ENCODE results near the gene EPHB2.

The EPHB2 gene

GRCh38 chr1:22782406-22782805 lies 71.8 kb downstream of the EPHB2 start:
- no peak for DNase-seq

GRCh38 chr1:22784317-22784716 lies 73.7 kb downstream of the EPHB2 start:
- DNase-seq = no peak

DNA sequence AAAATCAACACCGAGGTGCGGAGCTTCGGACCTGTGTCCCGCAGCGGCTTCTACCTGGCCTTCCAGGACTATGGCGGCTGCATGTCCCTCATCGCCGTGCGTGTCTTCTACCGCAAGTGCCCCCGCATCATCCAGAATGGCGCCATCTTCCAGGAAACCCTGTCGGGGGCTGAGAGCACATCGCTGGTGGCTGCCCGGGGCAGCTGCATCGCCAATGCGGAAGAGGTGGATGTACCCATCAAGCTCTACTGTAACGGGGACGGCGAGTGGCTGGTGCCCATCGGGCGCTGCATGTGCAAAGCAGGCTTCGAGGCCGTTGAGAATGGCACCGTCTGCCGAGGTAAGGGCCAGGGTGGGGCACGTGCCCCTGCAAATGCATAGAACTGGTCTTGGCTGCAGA lies 74.1 kb downstream of the EPHB2 start:
- DNase-seq = no peak

- DNase-seq = no peak
Observed at GRCh38 chr1:22786101-22786500, 75.5 kb downstream of the EPHB2 start.

GRCh38 chr1:22786719-22787489 lies 76.3 kb downstream of the EPHB2 start:
- no peak for DNase-seq

DNA sequence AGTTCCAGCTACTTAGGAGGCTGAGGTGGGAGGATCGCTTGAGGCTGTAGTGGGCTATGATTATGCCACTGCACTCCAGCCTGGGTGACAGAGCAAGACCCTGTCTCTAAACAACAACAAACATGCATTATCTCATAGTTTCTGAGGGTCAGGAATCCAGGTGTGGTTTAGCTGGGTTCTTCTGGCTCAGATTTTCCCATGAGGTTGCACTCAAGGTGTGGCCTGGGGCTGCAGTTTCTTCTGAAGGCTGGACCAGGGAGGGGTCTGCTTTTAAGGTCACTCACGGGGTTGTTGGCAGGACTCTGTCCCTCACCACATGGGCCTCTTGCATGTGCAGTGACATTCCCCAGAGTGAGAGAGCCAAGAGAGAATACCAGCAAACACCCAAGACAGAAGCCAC lies 77.0 kb downstream of the EPHB2 start:
- no peak for DNase-seq

DNA sequence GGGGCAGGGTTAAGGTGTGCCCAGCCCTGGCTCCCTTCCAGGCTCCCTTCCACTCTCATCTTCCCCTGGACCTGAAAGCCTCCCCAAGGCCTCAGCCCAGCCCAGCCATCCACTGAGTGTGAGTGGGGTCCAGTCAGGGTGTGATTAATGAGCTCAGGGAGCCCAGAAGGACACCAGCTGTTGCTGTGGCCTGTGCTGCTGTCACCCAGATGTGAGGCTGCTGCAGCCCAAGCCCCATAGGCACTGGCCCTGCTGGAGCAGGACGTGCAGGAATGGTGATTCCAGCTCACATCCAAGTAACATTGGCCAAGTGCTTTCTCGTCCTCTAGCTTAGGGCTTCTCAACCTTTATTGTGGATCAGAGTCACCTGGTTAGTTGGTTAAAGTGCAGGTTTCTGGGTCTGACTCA lies 77.6 kb downstream of the EPHB2 start:
- DNase-seq = no peak

GRCh38 chr1:22789356-22789994 lies 78.8 kb downstream of the EPHB2 start:
- no peak for DNase-seq

- DNase-seq = no peak
Observed at GRCh38 chr1:22790232-22791008, 79.8 kb downstream of the EPHB2 start.

- DNase-seq = no peak
Observed at GRCh38 chr1:22791831-22792347, 81.2 kb downstream of the EPHB2 start.

GRCh38 chr1:22792396-22793160 lies 81.9 kb downstream of the EPHB2 start:
- DNase-seq = no peak

GRCh38 chr1:22793647-22794046 lies 83.0 kb downstream of the EPHB2 start:
- no peak for DNase-seq

- DNase-seq = no peak
Observed at GRCh38 chr1:22794647-22795365, 84.2 kb downstream of the EPHB2 start.

DNA sequence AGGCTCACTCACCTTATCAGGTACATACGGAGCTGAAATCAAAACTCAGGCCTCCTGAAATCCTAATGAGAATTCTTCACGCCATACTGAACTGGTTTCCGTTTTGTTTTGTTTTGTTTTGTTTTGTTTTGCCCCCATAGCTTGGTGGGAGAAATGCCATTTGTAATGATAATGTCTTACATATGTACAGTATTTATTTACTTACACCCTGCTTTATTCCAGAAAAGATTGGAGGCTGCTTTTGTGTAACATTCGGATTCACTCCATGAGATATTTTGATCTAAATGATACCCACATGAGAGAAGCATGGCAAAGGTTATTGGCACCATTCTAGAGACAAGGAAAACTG lies 84.7 kb downstream of the EPHB2 start:
- no peak for DNase-seq

DNA sequence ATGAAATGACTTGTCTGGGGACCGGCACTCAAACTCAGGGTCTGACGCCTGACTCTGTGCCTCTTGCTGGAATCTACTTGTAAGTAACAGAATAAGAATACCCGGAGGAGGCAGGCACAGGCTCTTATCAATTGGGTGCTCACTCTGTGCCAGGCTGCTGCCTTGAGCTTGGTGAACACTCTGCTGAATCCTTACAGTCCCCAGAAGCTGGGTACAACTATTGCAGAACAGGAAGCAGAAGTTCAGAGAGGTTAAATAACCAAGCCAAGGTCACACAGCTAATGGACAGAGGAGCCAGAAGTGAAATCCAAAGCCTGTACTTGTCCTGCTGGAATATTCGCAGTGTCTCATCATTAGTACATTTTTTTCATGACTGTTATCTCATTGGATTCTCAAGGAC lies 86.0 kb downstream of the EPHB2 start:
- DNase-seq = no peak

DNA sequence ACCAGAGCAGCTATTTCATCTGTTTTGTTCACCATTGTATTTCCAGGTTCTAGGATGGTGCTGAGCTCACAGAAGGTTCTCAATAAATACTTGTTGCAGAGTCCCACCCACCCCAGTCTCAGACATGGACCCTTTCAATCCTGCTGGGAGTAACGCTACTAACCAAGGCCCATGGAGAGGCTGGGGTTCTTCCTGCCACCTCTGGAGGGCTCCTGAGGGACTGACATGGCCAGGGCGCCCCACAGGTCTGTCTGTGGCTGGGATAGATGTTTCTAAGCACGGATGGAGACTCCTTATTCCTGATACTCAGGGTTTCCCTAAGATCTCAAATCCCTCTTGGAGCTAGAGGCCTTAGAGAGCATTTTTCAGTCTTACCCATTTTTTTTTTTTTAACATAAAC lies 87.4 kb downstream of the EPHB2 start:
- no peak for DNase-seq

- no peak for DNase-seq
Observed at GRCh38 chr1:22799971-22800370, 89.3 kb downstream of the EPHB2 start.

DNA sequence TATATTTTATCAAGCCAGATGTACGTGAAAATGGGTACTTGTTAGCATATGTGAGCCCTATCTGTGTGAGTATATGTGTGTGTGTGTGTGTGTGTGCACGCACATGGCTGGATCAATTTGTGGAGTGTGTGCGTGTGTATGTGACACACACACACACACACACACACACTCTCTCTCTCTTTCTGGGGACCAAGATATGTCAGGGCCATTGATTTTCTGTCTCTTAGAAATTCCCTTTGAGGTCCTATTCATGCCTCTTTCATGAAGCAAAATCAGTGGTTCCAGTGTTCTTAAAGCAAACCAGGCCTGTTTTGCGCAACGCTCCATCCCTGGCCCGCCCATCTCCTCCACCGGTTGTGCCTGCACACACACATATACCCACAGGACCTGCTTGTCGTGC lies 90.0 kb downstream of the EPHB2 start:
- DNase-seq = no peak

- no peak for DNase-seq
Observed at GRCh38 chr1:22801347-22801746, 90.7 kb downstream of the EPHB2 start.

- no peak for DNase-seq
Observed at GRCh38 chr1:22801761-22802160, 91.1 kb downstream of the EPHB2 start.

GRCh38 chr1:22803833-22804232 lies 93.2 kb downstream of the EPHB2 start:
- DNase-seq = no peak

DNA sequence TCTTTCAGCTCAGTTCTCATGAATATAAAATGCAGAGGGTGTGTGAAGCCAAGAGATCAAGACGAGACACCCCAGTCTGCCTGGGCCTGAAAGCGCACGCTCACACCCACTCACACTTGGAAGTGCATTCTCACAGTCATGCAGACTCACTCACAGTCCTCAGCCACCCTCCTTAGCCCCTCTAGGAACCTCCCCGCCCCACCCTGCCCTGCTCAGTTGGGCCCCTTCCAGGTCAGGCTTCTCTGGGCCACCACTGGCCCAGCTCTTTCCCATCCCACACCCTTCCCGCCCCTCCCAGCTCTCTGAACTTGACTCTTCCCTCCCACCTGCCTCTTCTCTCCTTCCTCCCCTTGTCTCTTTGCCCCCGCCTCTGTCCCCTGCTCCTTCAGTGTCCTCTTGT lies 93.8 kb downstream of the EPHB2 start:
- no peak for DNase-seq

Data from NCI-H510A (cell line).